ENCODE data around the gene SMPD3. TPM values are rescaled to one million over a fixed set of nuclear protein-coding genes. Genes with fewer than 3 reads are reported as not detected.

SMPD3 gene
- total and polyA plus RNA-seq, 9 of the 15 experiments (the other 6 are each of a cell fraction or from before 2014, with no cell fraction given): 0.03 to 1.2 (median 0.18) TPM

- TF ChIP-seq, protein P1, sequence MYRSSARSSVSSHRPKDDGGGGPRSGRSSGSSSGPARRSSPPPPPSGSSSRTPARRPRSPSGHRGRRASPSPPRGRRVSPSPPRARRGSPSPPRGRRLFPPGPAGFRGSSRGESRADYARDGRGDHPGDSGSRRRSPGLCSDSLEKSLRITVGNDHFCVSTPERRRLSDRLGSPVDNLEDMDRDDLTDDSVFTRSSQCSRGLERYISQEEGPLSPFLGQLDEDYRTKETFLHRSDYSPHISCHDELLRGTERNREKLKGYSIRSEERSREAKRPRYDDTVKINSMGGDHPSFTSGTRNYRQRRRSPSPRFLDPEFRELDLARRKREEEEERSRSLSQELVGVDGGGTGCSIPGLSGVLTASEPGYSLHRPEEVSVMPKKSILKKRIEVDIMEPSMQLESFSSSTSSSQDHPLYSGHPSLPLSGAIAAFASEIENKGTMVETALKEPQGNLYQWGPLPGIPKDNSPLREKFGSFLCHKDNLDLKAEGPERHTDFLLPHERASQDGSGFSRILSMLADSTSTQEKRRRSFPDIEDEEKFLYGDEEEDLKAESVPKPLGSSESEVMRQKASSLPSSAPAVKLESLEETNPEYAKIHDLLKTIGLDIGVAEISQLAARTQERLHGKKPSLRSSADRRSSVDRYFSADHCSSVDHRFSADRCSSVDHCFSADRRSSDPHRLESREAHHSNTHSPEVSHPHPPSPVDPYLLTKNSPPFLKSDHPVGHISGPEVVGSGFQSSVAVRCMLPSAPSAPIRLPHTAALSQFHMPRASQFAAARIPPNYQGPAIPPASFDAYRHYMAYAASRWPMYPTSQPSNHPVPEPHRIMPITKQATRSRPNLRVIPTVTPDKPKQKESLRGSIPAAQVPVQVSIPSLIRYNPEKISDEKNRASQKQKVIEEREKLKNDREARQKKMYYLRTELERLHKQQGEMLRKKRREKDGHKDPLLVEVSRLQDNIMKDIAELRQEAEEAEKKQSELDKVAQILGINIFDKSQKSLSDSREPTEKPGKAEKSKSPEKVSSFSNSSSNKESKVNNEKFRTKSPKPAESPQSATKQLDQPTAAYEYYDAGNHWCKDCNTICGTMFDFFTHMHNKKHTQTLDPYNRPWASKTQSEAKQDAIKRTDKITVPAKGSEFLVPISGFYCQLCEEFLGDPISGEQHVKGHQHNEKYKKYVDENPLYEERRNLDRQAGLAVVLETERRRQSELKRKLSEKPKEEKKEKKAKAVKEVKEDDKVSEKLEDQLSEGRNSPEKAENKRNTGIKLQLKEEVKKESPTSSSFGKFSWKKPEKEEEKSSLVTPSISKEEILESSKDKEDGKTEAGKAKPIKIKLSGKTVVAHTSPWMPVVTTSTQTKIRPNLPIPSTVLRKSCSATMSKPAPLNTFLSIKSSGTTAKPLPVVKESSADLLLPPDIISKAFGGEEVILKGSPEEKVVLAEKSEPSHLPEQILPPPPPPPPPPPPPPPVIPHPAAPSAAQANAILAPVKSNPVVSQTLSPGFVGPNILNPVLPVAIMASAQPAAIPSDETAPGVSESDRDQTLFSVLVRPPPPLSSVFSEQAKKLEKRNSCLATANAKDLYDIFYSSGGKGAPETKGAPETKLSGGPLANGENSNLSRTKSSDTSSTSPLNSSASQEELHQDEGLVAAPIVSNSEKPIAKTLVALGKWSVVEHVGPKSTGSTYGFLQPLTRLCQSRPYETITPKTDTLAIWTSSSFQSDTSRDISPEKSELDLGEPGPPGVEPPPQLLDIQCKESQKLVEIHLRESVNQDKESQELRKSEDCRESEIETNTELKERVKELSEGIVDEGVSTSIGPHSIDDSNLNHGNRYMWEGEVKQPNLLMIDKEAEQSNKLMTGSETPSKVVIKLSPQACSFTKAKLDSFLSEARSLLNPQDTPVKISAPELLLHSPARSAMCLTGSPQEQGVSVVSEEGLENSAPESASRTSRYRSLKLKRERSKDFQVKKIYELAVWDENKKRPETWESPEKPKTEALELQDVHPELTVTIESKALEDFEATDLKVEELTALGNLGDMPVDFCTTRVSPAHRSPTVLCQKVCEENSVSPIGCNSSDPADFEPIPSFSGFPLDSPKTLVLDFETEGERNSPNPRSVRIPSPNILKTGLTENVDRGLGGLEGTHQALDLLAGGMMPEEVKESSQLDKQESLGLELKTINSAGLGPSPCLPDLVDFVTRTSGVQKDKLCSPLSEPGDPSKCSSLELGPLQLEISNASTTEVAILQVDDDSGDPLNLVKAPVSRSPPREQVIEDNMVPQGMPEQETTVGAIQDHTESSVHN (IDR thresholded peaks at IDR 0.05; ENCODE audit: borderline replicate concordance in 1 of 2, low read depth in 1 of 2): no peak
- TF ChIP-seq PRPF4 (IDR thresholded peaks at IDR 0.05; ENCODE audit: insufficient read depth, low read depth, low read length, poor library complexity, severe bottlenecking) (peak; percentile 54), GABPB1 (CRISPR knock-in tag; IDR thresholded peaks at IDR 0.05) (peak; percentile 79), RREB1 (CRISPR knock-in tag; IDR thresholded peaks at IDR 0.05) (0 out of 2 replicates have a peak, but pooled peaks have one; percentile 18), DPF2 (IDR thresholded peaks at IDR 0.05) (no peak), HIVEP1 (CRISPR knock-in tag; IDR thresholded peaks at IDR 0.05) (no peak), ZBTB1 (CRISPR knock-in tag; IDR thresholded peaks at IDR 0.05; ENCODE audit: borderline replicate concordance, low read depth) (peak; percentile 81; the same call in 1 of the 2 replicates), CHD2 (IDR thresholded peaks at IDR 0.05; ENCODE audit: low read depth, low read length) (no peak), SNIP1 (IDR thresholded peaks at IDR 0.05; ENCODE audit: low read depth) (no peak)
- TF ChIP-seq, protein P2, sequence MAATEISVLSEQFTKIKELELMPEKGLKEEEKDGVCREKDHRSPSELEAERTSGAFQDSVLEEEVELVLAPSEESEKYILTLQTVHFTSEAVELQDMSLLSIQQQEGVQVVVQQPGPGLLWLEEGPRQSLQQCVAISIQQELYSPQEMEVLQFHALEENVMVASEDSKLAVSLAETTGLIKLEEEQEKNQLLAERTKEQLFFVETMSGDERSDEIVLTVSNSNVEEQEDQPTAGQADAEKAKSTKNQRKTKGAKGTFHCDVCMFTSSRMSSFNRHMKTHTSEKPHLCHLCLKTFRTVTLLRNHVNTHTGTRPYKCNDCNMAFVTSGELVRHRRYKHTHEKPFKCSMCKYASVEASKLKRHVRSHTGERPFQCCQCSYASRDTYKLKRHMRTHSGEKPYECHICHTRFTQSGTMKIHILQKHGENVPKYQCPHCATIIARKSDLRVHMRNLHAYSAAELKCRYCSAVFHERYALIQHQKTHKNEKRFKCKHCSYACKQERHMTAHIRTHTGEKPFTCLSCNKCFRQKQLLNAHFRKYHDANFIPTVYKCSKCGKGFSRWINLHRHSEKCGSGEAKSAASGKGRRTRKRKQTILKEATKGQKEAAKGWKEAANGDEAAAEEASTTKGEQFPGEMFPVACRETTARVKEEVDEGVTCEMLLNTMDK (IDR thresholded peaks at IDR 0.05; ENCODE audit: borderline replicate concordance, insufficient read depth, low read depth, low read length, poor library complexity, severe bottlenecking): no peak
Observed at GRCh38 chr16:68310774-68311511, 137.4 kb downstream of the SMPD3 start, which contains the start of the genes PRMT7 and SLC7A6OS (continued).
